HG03558 (cell line): Measurements from ENCODE around the gene CHODL.

Source experiments
- ATAC-seq: cut with Tn5 transposase; IDR thresholded peaks from one replicate; pipeline ENCODE4 v1.9.1; 2021; ENCODE audit warnings: moderate number of reproducible peaks; ENCODE audit not compliant: unreplicated experiment; ENCODE audit errors: extremely low read depth

CHODL gene, protein sequence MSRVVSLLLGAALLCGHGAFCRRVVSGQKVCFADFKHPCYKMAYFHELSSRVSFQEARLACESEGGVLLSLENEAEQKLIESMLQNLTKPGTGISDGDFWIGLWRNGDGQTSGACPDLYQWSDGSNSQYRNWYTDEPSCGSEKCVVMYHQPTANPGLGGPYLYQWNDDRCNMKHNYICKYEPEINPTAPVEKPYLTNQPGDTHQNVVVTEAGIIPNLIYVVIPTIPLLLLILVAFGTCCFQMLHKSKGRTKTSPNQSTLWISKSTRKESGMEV

DNA sequence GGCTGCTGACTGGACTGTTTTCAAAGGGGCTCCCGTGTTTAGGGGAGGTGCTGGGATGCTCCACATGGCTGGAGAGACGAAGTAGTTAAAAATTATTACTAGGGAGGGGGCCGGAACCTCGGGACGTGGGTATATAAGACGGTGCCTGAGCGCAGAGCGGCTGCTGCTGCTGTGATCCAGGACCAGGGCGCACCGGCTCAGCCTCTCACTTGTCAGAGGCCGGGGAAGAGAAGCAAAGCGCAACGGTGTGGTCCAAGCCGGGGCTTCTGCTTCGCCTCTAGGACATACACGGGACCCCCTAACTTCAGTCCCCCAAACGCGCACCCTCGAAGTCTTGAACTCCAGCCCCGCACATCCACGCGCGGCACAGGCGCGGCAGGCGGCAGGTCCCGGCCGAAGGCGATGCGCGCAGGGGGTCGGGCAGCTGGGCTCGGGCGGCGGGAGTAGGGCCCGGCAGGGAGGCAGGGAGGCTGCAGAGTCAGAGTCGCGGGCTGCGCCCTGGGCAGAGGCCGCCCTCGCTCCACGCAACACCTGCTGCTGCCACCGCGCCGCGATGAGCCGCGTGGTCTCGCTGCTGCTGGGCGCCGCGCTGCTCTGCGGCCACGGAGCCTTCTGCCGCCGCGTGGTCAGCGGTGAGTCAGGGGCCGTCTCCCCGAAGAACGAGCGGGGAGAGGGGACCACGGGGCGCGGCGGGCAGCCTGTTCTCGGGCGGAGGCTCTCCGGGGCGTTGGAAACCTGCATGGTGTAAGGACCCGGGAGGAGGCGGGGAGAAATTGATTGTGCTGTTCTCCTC is at the start of gene CHODL:
Gene CHODL (plus strand): TSS at position 163 of the 793 bp plus-strand sequence. CDS start 391 bp downstream, at position 554.
- no peak for ATAC-seq

GRCh38 chr21:18204931-18205330 is 39.7 kb upstream of the CHODL start:
- no peak for ATAC-seq

DNA sequence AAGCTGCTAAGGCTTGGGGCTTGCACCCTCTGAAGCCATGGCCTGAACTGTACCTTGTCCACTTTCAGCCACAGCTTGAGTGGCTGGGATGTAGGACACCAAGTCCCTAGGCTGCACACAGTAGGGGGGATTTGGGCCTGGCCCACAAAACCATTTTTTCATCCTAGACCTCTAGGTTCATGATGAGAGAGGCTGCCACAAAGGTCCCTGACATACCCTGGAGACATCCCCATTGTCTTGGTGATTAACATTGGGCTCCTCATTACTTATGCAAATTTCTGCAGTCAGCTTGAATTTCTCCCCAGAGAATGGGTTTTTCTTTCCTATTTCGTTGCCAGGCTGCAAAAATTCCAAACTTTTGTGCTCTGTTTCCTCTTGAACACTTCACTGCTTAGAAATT is 26.3 kb upstream of the CHODL start:
- no peak for ATAC-seq

DNA sequence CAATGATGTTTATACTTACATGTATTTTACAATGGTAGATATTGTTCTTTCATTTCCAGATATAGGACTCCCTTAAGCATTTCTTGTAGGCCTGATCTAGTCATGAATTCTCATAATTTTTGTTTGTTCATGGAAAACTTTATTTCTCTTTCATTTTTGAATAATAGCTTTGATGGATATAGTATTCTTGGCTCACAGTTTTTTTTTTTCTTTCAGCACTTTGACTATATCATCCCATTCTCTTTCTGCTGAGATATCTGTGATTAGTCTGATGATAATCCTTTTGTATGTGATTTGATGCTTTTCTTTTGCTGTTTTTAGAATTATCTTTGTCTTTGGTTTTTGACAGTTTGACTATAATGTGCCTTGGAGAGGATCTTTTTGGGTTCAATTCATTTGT is 24.1 kb upstream of the CHODL start:
- no peak for ATAC-seq

GRCh38 chr21:18222346-18222745 is 22.3 kb upstream of the CHODL start:
- no peak for ATAC-seq

GRCh38 chr21:18228060-18228739 is 16.4 kb upstream of the CHODL start:
- ATAC-seq, result no peak

DNA sequence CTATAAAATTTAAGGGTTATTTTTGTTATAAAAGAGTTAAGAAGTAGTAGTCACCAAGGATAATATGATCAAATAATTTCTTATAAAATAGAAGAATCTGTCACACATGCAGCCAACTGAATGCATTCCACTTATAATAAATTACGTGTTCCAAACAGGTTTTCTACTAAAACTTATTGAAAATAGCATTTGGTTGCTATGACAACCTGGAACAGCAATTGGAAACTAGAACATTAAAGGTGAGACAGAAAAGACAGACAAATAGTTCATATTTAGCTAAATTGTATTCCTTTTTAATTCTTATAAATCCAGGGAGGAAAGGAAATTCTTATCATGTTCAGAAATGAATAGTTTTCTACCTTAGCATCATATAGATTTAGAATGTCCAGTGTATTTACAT is 9.1 kb upstream of the CHODL start:
- no peak for ATAC-seq

- ATAC-seq, result no peak
These were observed 883 bp downstream of the CHODL start for GRCh38 chr21:18245464-18245967.

GRCh38 chr21:18248171-18248570 is 3.5 kb downstream of the CHODL start:
- no peak for ATAC-seq

DNA sequence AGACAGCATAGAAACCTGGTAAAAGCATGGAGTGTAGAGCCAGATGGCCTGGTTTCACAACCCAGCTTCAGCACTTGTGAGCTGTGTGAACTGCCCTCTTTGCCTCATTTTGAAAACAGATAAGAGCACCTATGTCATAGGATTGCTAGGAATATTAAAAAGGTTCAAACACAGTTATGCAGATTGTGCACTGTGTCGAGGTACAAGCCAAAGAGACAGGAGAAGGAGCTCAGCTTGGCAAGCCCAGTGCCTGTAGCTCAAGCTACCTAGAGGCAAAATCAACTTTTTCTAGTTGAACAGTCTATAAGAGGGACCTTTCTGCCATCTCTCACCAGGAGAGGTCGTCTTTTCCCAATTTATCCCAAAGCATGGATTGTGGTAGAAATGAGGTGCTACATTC is 5.0 kb downstream of the CHODL start:
- ATAC-seq, result no peak

GRCh38 chr21:18251065-18251464 is 6.4 kb downstream of the CHODL start:
- ATAC-seq, result no peak

GRCh38 chr21:18252256-18252655 is 7.6 kb downstream of the CHODL start:
- no peak for ATAC-seq

GRCh38 chr21:18252680-18253079 is 8.0 kb downstream of the CHODL start:
- no peak for ATAC-seq

GRCh38 chr21:18253221-18253620 is 8.6 kb downstream of the CHODL start:
- no peak for ATAC-seq

DNA sequence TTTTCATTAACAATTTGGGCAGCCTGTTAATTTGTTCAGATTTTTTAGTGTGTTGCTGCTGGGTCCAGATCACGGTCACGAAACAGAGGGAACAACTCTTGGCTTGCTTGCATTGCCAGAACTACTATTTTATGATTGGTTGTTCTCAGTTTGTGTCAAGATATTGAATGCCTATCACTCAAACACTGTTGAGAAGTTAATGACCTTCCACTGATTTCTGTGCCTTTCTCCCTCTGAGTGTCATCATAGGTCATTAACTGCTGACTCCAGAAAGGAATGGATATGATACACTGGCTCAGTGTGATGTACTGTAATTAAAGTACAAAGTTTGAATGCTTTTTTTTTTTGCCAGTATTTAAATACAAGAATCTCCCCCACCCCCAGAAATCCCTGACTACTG is 9.2 kb downstream of the CHODL start:
- ATAC-seq, result no peak

- no peak for ATAC-seq
These were observed 21.3 kb downstream of the CHODL start for GRCh38 chr21:18265944-18266343.

GRCh38 chr21:18267496-18267895 is 22.9 kb downstream of the CHODL start:
- ATAC-seq, result no peak

DNA sequence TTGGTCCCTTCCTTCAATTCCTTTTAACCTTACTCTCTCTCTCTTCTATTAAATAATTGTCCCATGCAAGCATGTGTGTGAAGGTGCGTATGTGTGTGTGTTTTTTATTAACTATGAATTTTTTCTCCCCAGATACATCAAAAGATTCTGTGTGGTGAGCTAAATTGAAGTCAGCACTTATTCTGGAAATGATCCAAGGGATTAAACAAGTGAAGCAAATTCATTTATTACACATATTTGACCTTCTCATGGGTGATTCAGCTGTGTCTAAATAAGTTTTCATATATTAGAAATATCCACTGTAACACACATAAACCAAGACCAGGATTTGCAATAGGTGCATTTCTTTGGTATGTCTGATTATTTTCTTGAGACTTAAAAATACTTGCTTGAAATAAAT is 24.3 kb downstream of the CHODL start:
- no peak for ATAC-seq

- no peak for ATAC-seq
These were observed 25.2 kb downstream of the CHODL start for GRCh38 chr21:18269856-18270255.

GRCh38 chr21:18273400-18273799 is 28.8 kb downstream of the CHODL start:
- no peak for ATAC-seq

GRCh38 chr21:18274370-18274769 is 29.7 kb downstream of the CHODL start:
- ATAC-seq, result no peak
